ENCODE results near the gene DEAF1. TPM values are rescaled to one million over a fixed set of nuclear protein-coding genes. Genes with fewer than 3 reads are reported as not detected.
A peak's percentile ranks its signal among the peaks of the same experiment; 100 is the strongest.

The DEAF1 gene
- total and polyA plus RNA-seq, 9 of the 15 experiments (the other 6 are each of a cell fraction or from before 2014, with no cell fraction given), result 2.0 to 69.1 (median 26.8) TPM

GRCh38 chr11:619628-620050 lies 75.4 kb downstream of the DEAF1 start:
- ChIA-PET POLR2A (no interaction called here), CTCF (ENCODE audit: low intra/inter-chr PET ratio) (no interaction called here)
- no peak overlapping the region for H3K4me2 ChIP-seq (ENCODE audit: insufficient read depth, low read length)
- no peak overlapping the region for H3K4me3 ChIP-seq
- H3K27me3 ChIP-seq (ENCODE audit: control insufficient read depth in 2 of 2, insufficient read depth in 2 of 2, low read length in 2 of 2), result no peaks in the 10 kb centered on the region
- FAIRE-seq (no peak), DNase-seq (ENCODE audit: extremely low read depth in 1 of 4, low spot score in 3 of 4) (no peak), ATAC-seq (no peak)
- H3K27ac ChIP-seq (ENCODE audit: extremely low read depth, low read depth, low read length), result no peak overlapping the region
- H3K9me1 ChIP-seq (ENCODE audit: control insufficient read depth, insufficient read depth, low read length), result peaks cover 6% of the 10 kb centered on the region
- TF ChIP-seq GMEB1 (CRISPR knock-in tag; IDR thresholded peaks at IDR 0.05), result no peak
- 0 out of 2 replicates have a peak, but pooled peaks have one; percentile 24 for TF ChIP-seq ZBTB33 (CRISPR knock-in tag; IDR thresholded peaks at IDR 0.05)
- no TSS peak for BruUV-seq (replicated peaks)
- H3K36me3 ChIP-seq (ENCODE audit: control insufficient read depth, insufficient read depth, low read length), result peaks cover 45% of the 10 kb centered on the region; the same call in 2 of the 3 replicates
- H4K20me1 ChIP-seq (replicated peaks; ENCODE audit: control insufficient read depth, insufficient read depth, low read length), result no peaks in the 10 kb centered on the region; the same call in 1 of the 2 replicates
- WGBS (ENCODE audit: insufficient coverage, low coverage, missing lambda C conversion rate), result over 99% methylated on average over 9 of the region's 22 CpGs
- H2AFZ ChIP-seq (ENCODE audit: low read depth, low read length), result no peak overlapping the region
- peak overlapping the region in 1 of 2 experiments; percentile 60; a peak in 2 of 4 replicates for H3K9ac ChIP-seq (ENCODE audit: insufficient read depth in 1 of 2, low read depth in 2 of 2, low read length in 2 of 2)
- H3K79me2 ChIP-seq (ENCODE audit: control insufficient read depth, insufficient read depth, low read length), result peaks cover 3% of the 10 kb centered on the region; the same call in 1 of the 3 replicates
- intact Hi-C loops (cut with micrococcal nuclease) (loop anchor here (10.0 kb wide), 1 partner anchor 65 kb away; no protein-coding TSS in a partner anchor), in situ Hi-C loops (cut with MboI) (no loop called here)
- peaks cover 8 to 74% of the 10 kb centered on the region in 2 experiments; a peak in 4 of 5 replicates for H3K4me1 ChIP-seq (replicated peaks in 1 of 2; ENCODE audit: control insufficient read depth in 2 of 2, insufficient read depth in 2 of 2, low read length in 2 of 2)
- H3K9me3 ChIP-seq (replicated peaks; ENCODE audit: control insufficient read depth, insufficient read depth, low read depth, low read length), result no peaks in the 10 kb centered on the region
